ENCODE results near the gene CADPS. TPM values are rescaled to one million over a fixed set of nuclear protein-coding genes. Genes with fewer than 3 reads are reported as not detected.

Gene CADPS
- total RNA-seq, 6 experiments from 2014 or later = not detected

DNA sequence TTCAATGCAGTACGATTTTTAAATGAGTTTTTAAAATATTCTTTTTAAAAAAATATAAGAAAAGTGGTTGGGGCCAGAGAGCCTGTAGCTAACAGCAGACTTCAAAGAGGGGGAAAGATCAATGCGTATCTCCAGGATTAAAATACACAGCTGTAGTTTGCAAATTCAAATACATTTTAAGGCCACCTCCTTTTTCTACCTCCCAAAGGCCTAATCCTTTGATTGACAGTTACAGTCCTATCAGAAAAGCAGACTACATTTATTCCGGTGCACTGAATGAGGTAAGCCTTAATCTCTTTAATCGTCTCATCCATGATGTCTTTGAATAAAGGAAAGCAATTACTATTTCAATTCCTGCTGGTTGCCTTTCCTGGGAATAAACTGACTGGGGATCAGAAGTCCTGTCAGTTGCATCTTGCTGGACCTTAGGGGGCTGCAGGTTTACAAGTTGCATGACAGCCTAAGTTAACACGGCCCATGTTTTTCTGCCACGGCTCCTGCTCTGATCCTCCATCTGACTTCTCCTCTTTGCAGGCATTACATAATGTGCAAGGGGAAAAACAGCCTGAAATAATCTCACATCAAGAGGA is 51.7 kb downstream of the CADPS start:
- TF ChIP-seq, protein P1, sequence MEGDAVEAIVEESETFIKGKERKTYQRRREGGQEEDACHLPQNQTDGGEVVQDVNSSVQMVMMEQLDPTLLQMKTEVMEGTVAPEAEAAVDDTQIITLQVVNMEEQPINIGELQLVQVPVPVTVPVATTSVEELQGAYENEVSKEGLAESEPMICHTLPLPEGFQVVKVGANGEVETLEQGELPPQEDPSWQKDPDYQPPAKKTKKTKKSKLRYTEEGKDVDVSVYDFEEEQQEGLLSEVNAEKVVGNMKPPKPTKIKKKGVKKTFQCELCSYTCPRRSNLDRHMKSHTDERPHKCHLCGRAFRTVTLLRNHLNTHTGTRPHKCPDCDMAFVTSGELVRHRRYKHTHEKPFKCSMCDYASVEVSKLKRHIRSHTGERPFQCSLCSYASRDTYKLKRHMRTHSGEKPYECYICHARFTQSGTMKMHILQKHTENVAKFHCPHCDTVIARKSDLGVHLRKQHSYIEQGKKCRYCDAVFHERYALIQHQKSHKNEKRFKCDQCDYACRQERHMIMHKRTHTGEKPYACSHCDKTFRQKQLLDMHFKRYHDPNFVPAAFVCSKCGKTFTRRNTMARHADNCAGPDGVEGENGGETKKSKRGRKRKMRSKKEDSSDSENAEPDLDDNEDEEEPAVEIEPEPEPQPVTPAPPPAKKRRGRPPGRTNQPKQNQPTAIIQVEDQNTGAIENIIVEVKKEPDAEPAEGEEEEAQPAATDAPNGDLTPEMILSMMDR (IDR thresholded peaks at IDR 0.05) = no peak
- Mint-ChIP-seq H3K36me3 (ENCODE audit: low read depth) (no peaks in the 10 kb centered on the region), H3K4me3 (no peak overlapping the region), H3K4me1 (ENCODE audit: low read depth) (no peaks in the 10 kb centered on the region), H3K27me3 (ENCODE audit: insufficient read depth) (no peaks in the 10 kb centered on the region), H3K27ac (no peak overlapping the region), H3K9me3 (peaks cover 27% of the 10 kb centered on the region)
- no peak for DNase-seq

DNA sequence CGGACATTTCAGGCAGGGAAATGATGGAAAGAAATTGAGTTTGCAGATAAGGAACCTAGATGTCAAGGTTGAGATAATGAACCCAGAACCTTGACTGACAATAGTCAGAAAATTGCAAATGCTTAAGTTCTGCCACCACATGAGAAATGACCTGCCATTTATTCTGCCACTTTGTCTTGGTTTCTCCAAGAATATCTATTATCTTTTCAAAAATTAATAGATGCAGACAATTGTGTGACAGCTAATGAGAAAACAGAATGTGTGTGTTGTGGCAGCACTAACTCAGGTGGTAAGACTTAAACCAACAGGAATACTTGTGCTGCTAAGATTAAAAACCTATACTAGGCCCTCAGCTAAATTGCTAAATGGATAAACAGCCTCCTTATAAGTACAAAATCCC is 52.3 kb downstream of the CADPS start:
- no peak overlapping the region for H3K27ac Mint-ChIP-seq
- no peaks in the 10 kb centered on the region for H3K27me3 Mint-ChIP-seq (ENCODE audit: insufficient read depth)
- H3K4me3 Mint-ChIP-seq = no peak overlapping the region
- TF ChIP-seq, protein P1 (IDR thresholded peaks at IDR 0.05) = no peak
- no peaks in the 10 kb centered on the region for H3K36me3 Mint-ChIP-seq (ENCODE audit: low read depth)
- H3K4me1 Mint-ChIP-seq (ENCODE audit: low read depth) = no peaks in the 10 kb centered on the region
- peaks cover 23% of the 10 kb centered on the region for H3K9me3 Mint-ChIP-seq
- no peak for DNase-seq

DNA sequence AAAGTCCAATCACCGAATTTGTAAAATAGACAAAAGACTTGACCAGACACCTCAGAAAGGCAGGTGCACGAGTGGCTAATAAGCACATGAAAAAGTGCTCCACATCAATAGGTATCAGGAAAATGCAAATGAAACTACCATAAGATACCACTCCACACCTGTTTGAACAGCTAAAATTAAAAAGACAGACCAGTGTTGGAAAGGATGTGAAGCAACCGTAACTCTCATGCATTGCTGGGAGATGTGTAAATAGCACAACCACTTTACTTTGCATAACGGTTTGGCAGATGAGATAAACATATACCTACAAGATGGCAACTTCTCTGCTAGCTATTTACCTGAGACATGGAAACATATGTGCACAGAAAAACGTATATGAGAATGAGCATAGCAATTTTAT is 56.9 kb downstream of the CADPS start:
- TF ChIP-seq, protein P1 (IDR thresholded peaks at IDR 0.05) = no peak
- Mint-ChIP-seq H3K27ac (no peak overlapping the region), H3K4me1 (ENCODE audit: low read depth) (no peaks in the 10 kb centered on the region), H3K4me3 (no peak overlapping the region), H3K36me3 (ENCODE audit: low read depth) (no peaks in the 10 kb centered on the region), H3K27me3 (ENCODE audit: insufficient read depth) (no peaks in the 10 kb centered on the region; the same call in 1 of the 2 replicates), H3K9me3 (peaks cover 13% of the 10 kb centered on the region)
- DNase-seq = no peak

DNA sequence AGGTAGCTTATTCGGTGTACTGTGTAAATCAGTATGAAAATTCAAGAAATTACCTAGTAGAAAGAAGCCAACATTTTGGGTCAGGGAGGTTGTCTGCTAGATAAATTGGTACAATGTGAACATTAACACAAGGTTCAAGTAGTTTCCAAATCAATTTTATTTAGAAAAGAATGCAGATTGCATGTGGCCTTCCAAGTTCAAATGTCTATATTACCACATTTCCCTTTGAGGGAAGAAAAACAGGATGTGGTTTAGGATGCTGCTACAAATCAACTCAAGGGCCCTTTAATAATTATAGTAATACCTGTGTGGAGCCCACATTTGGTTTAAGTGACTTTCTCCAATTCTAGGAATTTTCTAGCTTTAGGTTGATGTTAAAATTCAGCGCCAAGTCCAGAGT is 57.5 kb downstream of the CADPS start:
- no peaks in the 10 kb centered on the region for H3K4me1 Mint-ChIP-seq (ENCODE audit: low read depth)
- TF ChIP-seq, protein P1 (IDR thresholded peaks at IDR 0.05) = no peak
- DNase-seq = no peak
- H3K36me3 Mint-ChIP-seq (ENCODE audit: low read depth) = no peaks in the 10 kb centered on the region
- H3K27me3 Mint-ChIP-seq (ENCODE audit: insufficient read depth) = no peaks in the 10 kb centered on the region; the same call in 1 of the 2 replicates
- peaks cover 13% of the 10 kb centered on the region for H3K9me3 Mint-ChIP-seq
- H3K4me3 Mint-ChIP-seq = no peak overlapping the region
- no peak overlapping the region for H3K27ac Mint-ChIP-seq

DNA sequence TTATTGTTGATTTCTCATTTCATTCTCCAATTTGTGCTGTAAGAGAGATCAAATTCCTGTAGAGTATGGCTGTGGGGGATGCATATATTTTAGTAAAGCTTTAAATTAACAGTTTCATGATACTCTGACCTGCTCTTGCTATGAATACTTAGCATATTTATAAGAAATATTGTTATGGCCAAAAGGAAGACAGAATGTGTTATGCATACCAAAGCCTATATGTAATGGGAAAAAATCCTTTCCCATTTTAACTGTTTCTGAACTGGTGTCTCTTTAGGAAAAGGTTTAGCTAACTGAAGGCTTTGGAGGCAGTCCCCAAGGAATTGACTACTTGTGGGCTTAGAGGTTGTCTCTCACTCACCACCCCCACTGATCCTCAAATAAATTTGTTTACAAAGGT is 59.2 kb downstream of the CADPS start:
- H3K36me3 Mint-ChIP-seq (ENCODE audit: low read depth) = no peaks in the 10 kb centered on the region
- H3K9me3 Mint-ChIP-seq = peaks cover 6% of the 10 kb centered on the region
- no peak for DNase-seq
- TF ChIP-seq, protein P1 (IDR thresholded peaks at IDR 0.05) = no peak
- H3K27me3 Mint-ChIP-seq (ENCODE audit: insufficient read depth) = no peaks in the 10 kb centered on the region; the same call in 1 of the 2 replicates
- H3K4me1 Mint-ChIP-seq (ENCODE audit: low read depth) = no peaks in the 10 kb centered on the region
- H3K27ac Mint-ChIP-seq = no peak overlapping the region
- H3K4me3 Mint-ChIP-seq = no peak overlapping the region

Measured in HFFc6 (cell line).